ENCODE measurements around the gene CBX6.

Gene CBX6

GRCh38 chr22:38831166-38831945 lies 40.7 kb downstream of the CBX6 start:
- H3K4ac ChIP-seq (ENCODE audit: low read length) = no peak overlapping the region
- no peak overlapping the region for H3K4me2 ChIP-seq (ENCODE audit: insufficient read depth, low read length, poor library complexity, severe bottlenecking)
- H3K9me3 ChIP-seq (replicated peaks in 1 of 2; ENCODE audit: control insufficient read depth in 2 of 2, insufficient read depth in 1 of 2, low read depth in 1 of 2, low read length in 2 of 2) = no peaks in the 10 kb centered on the region
- no peak overlapping the region for H3K27ac ChIP-seq (replicated peaks; ENCODE audit: low read length)
- no peak overlapping the region for H2BK120ac ChIP-seq (ENCODE audit: low read depth, low read length)
- H2BK15ac ChIP-seq (ENCODE audit: low read length) = peak overlapping the region; percentile 81
- no peaks in the 10 kb centered on the region for H3K36me3 ChIP-seq (replicated peaks in 1 of 2; ENCODE audit: control insufficient read depth in 2 of 2, insufficient read depth in 2 of 2, low read length in 2 of 2)
- no peak overlapping the region for H3K23ac ChIP-seq (ENCODE audit: low read depth, low read length, poor library complexity)
- peaks cover 0 to 3% of the 10 kb centered on the region in 2 donors for H3K4me1 ChIP-seq (ENCODE audit: control insufficient read depth in 2 of 2, insufficient read depth in 1 of 2, low read depth in 1 of 2, low read length in 2 of 2)
- H2AK5ac ChIP-seq (ENCODE audit: low read depth, low read length) = no peak overlapping the region
- H2AFZ ChIP-seq (ENCODE audit: low read length) = no peak overlapping the region
- no peak overlapping the region for H3K4me3 ChIP-seq (ENCODE audit: low read length in 2 of 2)
- peaks cover 0 to 58% (median 2%) of the 10 kb centered on the region in 3 experiments for H3K27me3 ChIP-seq (ENCODE audit: control insufficient read depth in 3 of 3, insufficient read depth in 3 of 3, low read depth in 1 of 3, low read length in 3 of 3)
- no peak overlapping the region for H3K14ac ChIP-seq (ENCODE audit: low read length)
- peak overlapping the region; percentile 92 for H4K8ac ChIP-seq (ENCODE audit: low read depth, low read length)
- no CpG with 5 or more reads among the region's 16 CpGs for WGBS, 2 donors (ENCODE audit: extremely low coverage in 2 of 2, insufficient read length in 2 of 2, insufficient replicate concordance in 1 of 2)
- DNase-seq (ENCODE audit: low spot score) = no peak
- H2BK12ac ChIP-seq (ENCODE audit: low read length) = no peak overlapping the region
- peak overlapping the region; percentile 44 for H3K18ac ChIP-seq (ENCODE audit: low read length)
- no peak overlapping the region for H3K9ac ChIP-seq (ENCODE audit: low read depth, low read length, poor library complexity)
- no peak overlapping the region for H2BK5ac ChIP-seq (ENCODE audit: low read length)
- peaks cover 3% of the 10 kb centered on the region for H3K79me1 ChIP-seq (ENCODE audit: low read depth, low read length)
- no peak overlapping the region for H4K91ac ChIP-seq (ENCODE audit: low read depth, low read length, poor library complexity)

GRCh38 chr22:38830845-38831108 lies 41.2 kb downstream of the CBX6 start:
- no peak overlapping the region for H3K4ac ChIP-seq (ENCODE audit: low read length)
- H2BK12ac ChIP-seq (ENCODE audit: low read length) = no peak overlapping the region
- H2AFZ ChIP-seq (ENCODE audit: low read length) = no peak overlapping the region
- H3K18ac ChIP-seq (ENCODE audit: low read length) = no peak overlapping the region
- peaks cover 0 to 3% of the 10 kb centered on the region in 2 donors for H3K4me1 ChIP-seq (ENCODE audit: control insufficient read depth in 2 of 2, insufficient read depth in 1 of 2, low read depth in 1 of 2, low read length in 2 of 2)
- H3K23ac ChIP-seq (ENCODE audit: low read depth, low read length, poor library complexity) = peak overlapping the region; percentile 65
- DNase-seq (ENCODE audit: low spot score) = no peak
- H3K9me3 ChIP-seq (replicated peaks in 1 of 2; ENCODE audit: control insufficient read depth in 2 of 2, insufficient read depth in 1 of 2, low read depth in 1 of 2, low read length in 2 of 2) = no peaks in the 10 kb centered on the region
- no peak overlapping the region for H4K91ac ChIP-seq (ENCODE audit: low read depth, low read length, poor library complexity)
- H3K27ac ChIP-seq (replicated peaks; ENCODE audit: low read length) = no peak overlapping the region
- peaks cover 3% of the 10 kb centered on the region for H3K79me1 ChIP-seq (ENCODE audit: low read depth, low read length)
- no peak overlapping the region for H2BK5ac ChIP-seq (ENCODE audit: low read length)
- H3K4me3 ChIP-seq (ENCODE audit: low read length in 2 of 2) = no peak overlapping the region
- peaks cover 0 to 52% (median 0%) of the 10 kb centered on the region in 3 experiments for H3K27me3 ChIP-seq (ENCODE audit: control insufficient read depth in 3 of 3, insufficient read depth in 3 of 3, low read depth in 1 of 3, low read length in 3 of 3)
- no peaks in the 10 kb centered on the region for H3K36me3 ChIP-seq (replicated peaks in 1 of 2; ENCODE audit: control insufficient read depth in 2 of 2, insufficient read depth in 2 of 2, low read length in 2 of 2)
- H4K8ac ChIP-seq (ENCODE audit: low read depth, low read length) = no peak overlapping the region
- H2AK5ac ChIP-seq (ENCODE audit: low read depth, low read length) = peak overlapping the region; percentile 70
- H3K9ac ChIP-seq (ENCODE audit: low read depth, low read length, poor library complexity) = no peak overlapping the region
- no peak overlapping the region for H2BK15ac ChIP-seq (ENCODE audit: low read length)
- no CpG with 5 or more reads among the region's 7 CpGs for WGBS, 2 donors (ENCODE audit: extremely low coverage in 2 of 2, insufficient read length in 2 of 2, insufficient replicate concordance in 1 of 2)
- H3K14ac ChIP-seq (ENCODE audit: low read length) = peak overlapping the region; percentile 38
- H3K4me2 ChIP-seq (ENCODE audit: insufficient read depth, low read length, poor library complexity, severe bottlenecking) = no peak overlapping the region
- H2BK120ac ChIP-seq (ENCODE audit: low read depth, low read length) = no peak overlapping the region

- peaks cover 3% of the 10 kb centered on the region for H3K79me1 ChIP-seq (ENCODE audit: low read depth, low read length)
- no peak overlapping the region for H4K91ac ChIP-seq (ENCODE audit: low read depth, low read length, poor library complexity)
- H3K18ac ChIP-seq (ENCODE audit: low read length) = no peak overlapping the region
- no peaks in the 10 kb centered on the region for H3K9me3 ChIP-seq (replicated peaks in 1 of 2; ENCODE audit: control insufficient read depth in 2 of 2, insufficient read depth in 1 of 2, low read depth in 1 of 2, low read length in 2 of 2)
- H3K27me3 ChIP-seq (ENCODE audit: control insufficient read depth in 3 of 3, insufficient read depth in 3 of 3, low read depth in 1 of 3, low read length in 3 of 3) = peaks cover 0 to 48% (median 0%) of the 10 kb centered on the region in 3 experiments
- no CpG with 5 or more reads among the region's 17 CpGs for WGBS, 2 donors (ENCODE audit: extremely low coverage in 2 of 2, insufficient read length in 2 of 2, insufficient replicate concordance in 1 of 2)
- H3K4me1 ChIP-seq (ENCODE audit: control insufficient read depth in 2 of 2, insufficient read depth in 1 of 2, low read depth in 1 of 2, low read length in 2 of 2) = peaks cover 0 to 3% of the 10 kb centered on the region in 2 donors
- H3K4me3 ChIP-seq (ENCODE audit: low read length in 2 of 2) = no peak overlapping the region
- H2AFZ ChIP-seq (ENCODE audit: low read length) = no peak overlapping the region
- DNase-seq (ENCODE audit: low spot score) = no peak
- H4K8ac ChIP-seq (ENCODE audit: low read depth, low read length) = no peak overlapping the region
- H2BK120ac ChIP-seq (ENCODE audit: low read depth, low read length) = no peak overlapping the region
- H2BK12ac ChIP-seq (ENCODE audit: low read length) = no peak overlapping the region
- H3K23ac ChIP-seq (ENCODE audit: low read depth, low read length, poor library complexity) = peak overlapping the region; percentile 65
- H3K4ac ChIP-seq (ENCODE audit: low read length) = no peak overlapping the region
- H3K14ac ChIP-seq (ENCODE audit: low read length) = no peak overlapping the region
- H2BK5ac ChIP-seq (ENCODE audit: low read length) = no peak overlapping the region
- H2AK5ac ChIP-seq (ENCODE audit: low read depth, low read length) = peak overlapping the region; percentile 70
- H3K36me3 ChIP-seq (replicated peaks in 1 of 2; ENCODE audit: control insufficient read depth in 2 of 2, insufficient read depth in 2 of 2, low read length in 2 of 2) = no peaks in the 10 kb centered on the region
- no peak overlapping the region for H2BK15ac ChIP-seq (ENCODE audit: low read length)
- peak overlapping the region; percentile 21 for H3K9ac ChIP-seq (ENCODE audit: low read depth, low read length, poor library complexity)
- no peak overlapping the region for H3K4me2 ChIP-seq (ENCODE audit: insufficient read depth, low read length, poor library complexity, severe bottlenecking)
- H3K27ac ChIP-seq (replicated peaks; ENCODE audit: low read length) = no peak overlapping the region
Observed at GRCh38 chr22:38830026-38830844, 41.8 kb downstream of the CBX6 start.

- no peak overlapping the region for H3K4ac ChIP-seq (ENCODE audit: low read length)
- no peak overlapping the region for H3K14ac ChIP-seq (ENCODE audit: low read length)
- H3K4me3 ChIP-seq (ENCODE audit: low read length in 2 of 2) = no peak overlapping the region
- DNase-seq (ENCODE audit: low spot score) = no peak
- H3K36me3 ChIP-seq (replicated peaks in 1 of 2; ENCODE audit: control insufficient read depth in 2 of 2, insufficient read depth in 2 of 2, low read length in 2 of 2) = no peaks in the 10 kb centered on the region
- no peak overlapping the region for H4K91ac ChIP-seq (ENCODE audit: low read depth, low read length, poor library complexity)
- no peak overlapping the region for H3K27ac ChIP-seq (replicated peaks; ENCODE audit: low read length)
- H3K4me1 ChIP-seq (ENCODE audit: control insufficient read depth in 2 of 2, insufficient read depth in 1 of 2, low read depth in 1 of 2, low read length in 2 of 2) = peaks cover 0 to 3% of the 10 kb centered on the region in 2 donors
- no peaks in the 10 kb centered on the region for H3K9me3 ChIP-seq (replicated peaks in 1 of 2; ENCODE audit: control insufficient read depth in 2 of 2, insufficient read depth in 1 of 2, low read depth in 1 of 2, low read length in 2 of 2)
- no peak overlapping the region for H2BK15ac ChIP-seq (ENCODE audit: low read length)
- H3K27me3 ChIP-seq (ENCODE audit: control insufficient read depth in 3 of 3, insufficient read depth in 3 of 3, low read depth in 1 of 3, low read length in 3 of 3) = peaks cover 0 to 42% (median 0%) of the 10 kb centered on the region in 3 experiments
- WGBS, 2 donors (ENCODE audit: extremely low coverage in 2 of 2, insufficient read length in 2 of 2, insufficient replicate concordance in 1 of 2) = no CpG with 5 or more reads among the region's 4 CpGs
- no peak overlapping the region for H2AFZ ChIP-seq (ENCODE audit: low read length)
- H2AK5ac ChIP-seq (ENCODE audit: low read depth, low read length) = no peak overlapping the region
- H3K79me1 ChIP-seq (ENCODE audit: low read depth, low read length) = peaks cover 3% of the 10 kb centered on the region
- H3K18ac ChIP-seq (ENCODE audit: low read length) = no peak overlapping the region
- H3K9ac ChIP-seq (ENCODE audit: low read depth, low read length, poor library complexity) = peak overlapping the region; percentile 21
- no peak overlapping the region for H4K8ac ChIP-seq (ENCODE audit: low read depth, low read length)
- H2BK5ac ChIP-seq (ENCODE audit: low read length) = no peak overlapping the region
- H2BK12ac ChIP-seq (ENCODE audit: low read length) = no peak overlapping the region
- no peak overlapping the region for H3K4me2 ChIP-seq (ENCODE audit: insufficient read depth, low read length, poor library complexity, severe bottlenecking)
- no peak overlapping the region for H2BK120ac ChIP-seq (ENCODE audit: low read depth, low read length)
- H3K23ac ChIP-seq (ENCODE audit: low read depth, low read length, poor library complexity) = peak overlapping the region; percentile 12
Observed at GRCh38 chr22:38829485-38829884, 42.5 kb downstream of the CBX6 start.
